MM.1S (cell line): ENCODE measurements around the gene TYW1B.
"Not testable (repeated sequence)": the region's sequence is repeated elsewhere in the genome, so short reads cannot be mapped to it uniquely, and the experiment has no call there.

Experiments
- CTCF ChIP-seq: fragments of 300-600 bp; sonication (generic); IDR thresholded peaks from 2 replicates; pipeline ENCODE4 v1.5.1; 2016; ENCODE audit warnings: antibody characterized with exemption, low read length, mixed read lengths
- EZH2 ChIP-seq: fragments of 300-600 bp; sonication (generic); optimal IDR thresholded peaks from 2 replicates; pipeline ENCODE3; 2017; ENCODE audit warnings: low read depth, mild to moderate bottlenecking, antibody characterized with exemption, low read length, mixed read lengths
- EZH2phosphoT487 ChIP-seq: fragments of 300-600 bp; sonication (generic); IDR thresholded peaks from 2 replicates; pipeline ENCODE4 v1.6.1; 2018; ENCODE audit warnings: antibody characterized with exemption, low read length

- not testable (repeated sequence) for TF ChIP-seq CTCF, EZH2phosphoT487, EZH2
These were observed 26.4 kb downstream of the TYW1B start for GRCh38 chr7:72801564-72801963.
